ENCODE measurements around the gene ANTKMT.

The ANTKMT gene

DNA sequence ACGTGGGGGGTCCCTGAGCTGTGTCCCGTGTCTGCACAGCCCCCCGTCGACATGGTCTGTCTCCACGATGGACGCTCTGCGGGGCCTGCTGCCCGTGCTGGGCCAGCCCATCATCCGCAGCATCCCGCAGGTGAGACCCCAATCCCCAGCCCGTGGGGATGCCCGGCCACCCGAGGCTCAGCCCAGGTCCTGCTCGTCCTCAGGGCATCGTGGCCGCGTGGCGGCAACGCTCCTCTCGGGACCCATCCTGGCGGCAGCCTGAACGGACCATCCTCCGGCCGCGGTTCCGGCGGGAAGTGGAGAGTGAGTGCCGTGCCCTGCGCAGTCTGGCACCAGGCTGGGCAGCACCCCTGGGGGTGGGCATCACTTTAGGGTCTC is 44.5 kb downstream of the ANTKMT start:
- Histone ChIP-seq H3K36me3 (ENCODE audit: insufficient read depth, low read length) (no peaks in the 10 kb centered on the region), H3K9me3 (ENCODE audit: insufficient read depth, low read depth, low read length) (no peaks in the 10 kb centered on the region), H3K4me3 (ENCODE audit: low read length) (no peak overlapping the region), H3K4me1 (ENCODE audit: insufficient read depth, low read length) (no peaks in the 10 kb centered on the region), H3K27ac (ENCODE audit: low read depth, low read length) (no peak overlapping the region), H3K27me3 (ENCODE audit: insufficient read depth, low read length) (no peaks in the 10 kb centered on the region), H3K9ac (ENCODE audit: low read depth, low read length) (no peak overlapping the region)
- WGBS, result 95% methylated on average over 29 of the region's 29 CpGs

DNA sequence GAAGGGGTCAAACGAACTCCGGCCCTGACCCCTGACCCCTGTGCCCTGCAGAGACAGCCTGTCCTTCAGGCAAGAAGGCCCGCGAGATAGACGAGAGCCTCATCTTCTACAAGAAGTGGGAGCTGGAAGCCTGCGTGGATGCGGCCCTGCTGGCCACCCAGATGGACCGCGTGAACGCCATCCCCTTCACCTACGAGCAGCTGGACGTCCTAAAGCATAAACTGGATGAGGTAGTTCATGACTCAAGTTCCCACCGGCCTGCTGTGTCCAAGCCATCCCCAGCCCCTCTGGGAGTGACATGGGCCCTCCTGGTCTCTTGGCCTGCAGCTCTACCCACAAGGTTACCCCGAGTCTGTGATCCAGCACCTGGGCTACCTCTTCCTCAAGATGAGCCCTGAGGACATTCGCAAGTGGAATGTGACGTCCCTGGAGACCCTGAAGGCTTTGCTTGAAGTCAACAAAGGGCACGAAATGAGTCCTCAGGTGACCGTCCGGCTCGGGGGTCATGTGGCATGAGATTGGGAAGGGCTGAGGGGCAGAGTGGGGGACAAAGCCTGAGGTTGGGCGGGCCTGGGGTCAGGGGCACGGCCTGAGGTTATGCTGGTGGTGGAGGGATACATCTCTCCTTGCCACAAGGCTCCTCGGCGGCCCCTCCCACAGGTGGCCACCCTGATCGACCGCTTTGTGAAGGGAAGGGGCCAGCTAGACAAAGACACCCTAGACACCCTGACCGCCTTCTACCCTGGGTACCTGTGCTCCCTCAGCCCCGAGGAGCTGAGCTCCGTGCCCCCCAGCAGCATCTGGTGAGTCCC is 45.3 kb downstream of the ANTKMT start:
- Histone ChIP-seq H3K27me3 (ENCODE audit: insufficient read depth, low read length) (no peaks in the 10 kb centered on the region), H3K9ac (ENCODE audit: low read depth, low read length) (no peak overlapping the region), H3K4me1 (ENCODE audit: insufficient read depth, low read length) (no peaks in the 10 kb centered on the region), H3K4me3 (ENCODE audit: low read length) (no peak overlapping the region), H3K27ac (ENCODE audit: low read depth, low read length) (no peak overlapping the region), H3K36me3 (ENCODE audit: insufficient read depth, low read length) (no peaks in the 10 kb centered on the region), H3K9me3 (ENCODE audit: insufficient read depth, low read depth, low read length) (no peaks in the 10 kb centered on the region)
- 94% methylated on average over 28 of the region's 29 CpGs for WGBS

DNA sequence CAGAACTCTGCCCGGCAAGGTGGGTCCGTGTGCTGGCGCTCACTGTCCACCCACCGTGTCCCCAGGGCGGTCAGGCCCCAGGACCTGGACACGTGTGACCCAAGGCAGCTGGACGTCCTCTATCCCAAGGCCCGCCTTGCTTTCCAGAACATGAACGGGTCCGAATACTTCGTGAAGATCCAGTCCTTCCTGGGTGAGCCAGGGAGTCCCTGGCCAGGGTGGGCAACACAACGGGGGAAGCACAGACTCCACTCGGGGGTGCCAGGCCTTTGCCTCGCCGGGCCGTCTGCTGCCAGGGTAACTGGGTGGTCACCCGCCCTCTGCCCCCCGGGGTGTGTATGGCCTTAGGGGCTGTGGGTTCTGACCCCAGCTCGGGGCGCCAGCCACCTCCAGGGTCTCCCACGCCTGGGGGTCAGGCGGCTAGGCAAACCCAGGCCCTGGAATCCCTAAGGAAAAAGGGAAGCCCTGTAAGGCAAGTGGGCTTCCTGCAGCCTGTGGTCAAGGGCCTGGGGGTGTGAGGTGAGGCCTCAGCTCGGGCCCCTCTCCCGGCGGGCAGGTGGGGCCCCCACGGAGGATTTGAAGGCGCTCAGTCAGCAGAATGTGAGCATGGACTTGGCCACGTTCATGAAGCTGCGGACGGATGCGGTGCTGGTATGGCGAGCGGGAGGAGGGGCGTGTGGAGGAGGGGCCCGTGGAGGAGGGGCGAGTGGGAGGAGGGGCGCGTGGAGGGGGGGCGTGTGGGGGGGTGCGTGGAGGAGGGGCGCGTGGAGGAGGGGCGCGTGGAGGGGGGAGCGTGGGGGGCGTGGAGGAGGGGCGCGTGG is 46.1 kb downstream of the ANTKMT start:
- no peak overlapping the region for H3K4me3 ChIP-seq (ENCODE audit: low read length)
- no peaks in the 10 kb centered on the region for H3K36me3 ChIP-seq (ENCODE audit: insufficient read depth, low read length)
- no peak overlapping the region for H3K27ac ChIP-seq (ENCODE audit: low read depth, low read length)
- no peaks in the 10 kb centered on the region for H3K27me3 ChIP-seq (ENCODE audit: insufficient read depth, low read length)
- H3K9me3 ChIP-seq (ENCODE audit: insufficient read depth, low read depth, low read length), result no peaks in the 10 kb centered on the region
- H3K4me1 ChIP-seq (ENCODE audit: insufficient read depth, low read length), result no peaks in the 10 kb centered on the region
- H3K9ac ChIP-seq (ENCODE audit: low read depth, low read length), result no peak overlapping the region
- 88% methylated on average over 34 of the region's 48 CpGs for WGBS

DNA sequence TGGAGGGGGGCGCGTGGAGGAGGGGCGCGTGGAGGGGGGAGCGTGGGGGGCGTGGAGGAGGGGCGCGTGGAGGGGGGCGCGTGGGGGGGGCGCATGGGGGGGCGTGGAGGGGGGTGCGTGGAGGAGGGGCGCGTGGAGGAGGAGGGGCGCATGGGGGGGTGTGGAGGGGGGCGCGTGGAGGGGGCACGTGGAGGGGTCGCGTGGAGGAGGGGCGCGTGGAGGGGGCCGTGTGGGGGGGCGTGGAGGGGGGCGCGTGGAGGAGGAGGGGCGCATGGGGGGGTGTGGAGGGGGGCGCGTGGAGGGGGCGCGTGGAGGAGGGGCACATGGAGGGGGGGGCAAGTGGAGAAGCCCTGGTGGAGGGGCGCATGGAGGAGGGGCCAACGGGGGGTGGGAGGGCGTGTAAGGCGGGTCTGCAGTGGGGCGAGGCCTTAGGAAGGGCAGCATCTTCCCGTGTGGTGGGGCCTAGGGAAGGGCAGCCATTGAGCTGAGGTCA is 46.8 kb downstream of the ANTKMT start:
- Histone ChIP-seq H3K4me1 (ENCODE audit: insufficient read depth, low read length) (no peaks in the 10 kb centered on the region), H3K27ac (ENCODE audit: low read depth, low read length) (no peak overlapping the region), H3K27me3 (ENCODE audit: insufficient read depth, low read length) (no peaks in the 10 kb centered on the region), H3K9me3 (ENCODE audit: insufficient read depth, low read depth, low read length) (no peaks in the 10 kb centered on the region), H3K36me3 (ENCODE audit: insufficient read depth, low read length) (no peaks in the 10 kb centered on the region), H3K4me3 (ENCODE audit: low read length) (no peak overlapping the region), H3K9ac (ENCODE audit: low read depth, low read length) (no peak overlapping the region)
- 76% methylated on average over 6 of the region's 38 CpGs for WGBS

GRCh38 chr16:768428-768827 is 47.5 kb downstream of the ANTKMT start:
- Histone ChIP-seq H3K4me3 (ENCODE audit: low read length) (no peak overlapping the region), H3K36me3 (ENCODE audit: insufficient read depth, low read length) (no peaks in the 10 kb centered on the region), H3K9ac (ENCODE audit: low read depth, low read length) (no peak overlapping the region), H3K27me3 (ENCODE audit: insufficient read depth, low read length) (no peaks in the 10 kb centered on the region), H3K9me3 (ENCODE audit: insufficient read depth, low read depth, low read length) (no peaks in the 10 kb centered on the region), H3K27ac (ENCODE audit: low read depth, low read length) (no peak overlapping the region), H3K4me1 (ENCODE audit: insufficient read depth, low read length) (no peaks in the 10 kb centered on the region)
- 91% methylated on average over 21 of the region's 21 CpGs for WGBS

- H3K4me1 ChIP-seq (ENCODE audit: insufficient read depth, low read length), result no peaks in the 10 kb centered on the region
- H3K27ac ChIP-seq (ENCODE audit: low read depth, low read length), result no peak overlapping the region
- WGBS, result 93% methylated on average over 15 of the region's 20 CpGs
- H3K4me3 ChIP-seq (ENCODE audit: low read length), result no peak overlapping the region
- H3K9me3 ChIP-seq (ENCODE audit: insufficient read depth, low read depth, low read length), result no peaks in the 10 kb centered on the region
- H3K36me3 ChIP-seq (ENCODE audit: insufficient read depth, low read length), result no peaks in the 10 kb centered on the region
- H3K27me3 ChIP-seq (ENCODE audit: insufficient read depth, low read length), result no peaks in the 10 kb centered on the region
- no peak overlapping the region for H3K9ac ChIP-seq (ENCODE audit: low read depth, low read length)
These were observed 48.3 kb downstream of the ANTKMT start for GRCh38 chr16:769184-769784.

DNA sequence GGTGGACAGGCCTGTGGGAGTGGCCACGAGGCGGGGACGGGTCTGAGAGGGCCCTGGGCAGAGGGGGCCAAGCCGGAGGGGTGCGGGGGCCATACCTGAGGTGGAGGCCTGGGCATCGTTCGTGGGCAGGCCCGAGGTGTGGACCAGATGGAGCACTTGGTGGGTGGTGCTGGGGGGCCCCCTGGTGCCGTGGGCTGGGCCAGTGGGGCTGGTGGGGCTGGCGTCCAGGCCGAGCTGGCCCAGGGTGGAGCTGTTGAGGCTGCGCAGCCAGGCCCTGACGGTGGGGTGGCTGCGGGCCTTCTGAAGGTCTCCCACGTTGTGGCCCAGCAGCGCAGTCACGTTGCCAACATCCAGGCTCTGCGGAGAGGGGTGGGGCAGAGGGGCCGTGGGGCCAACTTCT is 49.0 kb downstream of the ANTKMT start:
- Histone ChIP-seq H3K4me1 (ENCODE audit: insufficient read depth, low read length) (no peaks in the 10 kb centered on the region), H3K4me3 (ENCODE audit: low read length) (no peak overlapping the region), H3K9me3 (ENCODE audit: insufficient read depth, low read depth, low read length) (no peaks in the 10 kb centered on the region), H3K36me3 (ENCODE audit: insufficient read depth, low read length) (no peaks in the 10 kb centered on the region), H3K27me3 (ENCODE audit: insufficient read depth, low read length) (no peaks in the 10 kb centered on the region), H3K9ac (ENCODE audit: low read depth, low read length) (no peak overlapping the region), H3K27ac (ENCODE audit: low read depth, low read length) (no peak overlapping the region)
- WGBS, result 92% methylated on average over 19 of the region's 19 CpGs

DNA sequence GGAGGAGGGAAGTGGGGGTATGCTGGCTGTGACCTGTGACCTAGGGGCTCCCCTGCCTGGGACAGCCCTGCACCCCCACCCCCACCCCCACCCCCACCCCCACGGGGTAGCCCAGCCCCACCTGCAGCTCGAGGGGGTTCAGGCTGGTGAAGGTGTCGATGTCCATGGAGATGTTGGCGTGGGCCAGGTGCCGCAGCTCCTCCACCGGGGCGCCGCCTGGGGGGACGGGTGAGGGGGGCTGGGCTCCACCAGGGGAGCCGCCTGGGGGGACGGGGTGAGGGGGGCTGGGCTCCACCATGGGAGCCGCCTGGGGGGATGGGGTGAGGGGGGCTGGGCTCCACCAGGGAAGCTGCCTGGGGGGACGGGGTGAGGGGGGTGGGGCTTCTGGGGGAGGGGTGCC is 49.5 kb downstream of the ANTKMT start:
- H3K4me1 ChIP-seq (ENCODE audit: insufficient read depth, low read length), result no peaks in the 10 kb centered on the region
- H3K9me3 ChIP-seq (ENCODE audit: insufficient read depth, low read depth, low read length), result no peaks in the 10 kb centered on the region
- no peak overlapping the region for H3K27ac ChIP-seq (ENCODE audit: low read depth, low read length)
- no peak overlapping the region for H3K9ac ChIP-seq (ENCODE audit: low read depth, low read length)
- 83% methylated on average over 7 of the region's 13 CpGs for WGBS
- H3K27me3 ChIP-seq (ENCODE audit: insufficient read depth, low read length), result no peaks in the 10 kb centered on the region
- no peaks in the 10 kb centered on the region for H3K36me3 ChIP-seq (ENCODE audit: insufficient read depth, low read length)
- H3K4me3 ChIP-seq (ENCODE audit: low read length), result no peak overlapping the region

Data from HUES64 (cell line).